ENCODE measurements around the gene LYSMD1. TPM values are rescaled to one million over a fixed set of nuclear protein-coding genes. Genes with fewer than 3 reads are reported as not detected.
A peak's percentile ranks its signal among the peaks of the same experiment; 100 is the strongest.

The LYSMD1 gene
- total RNA-seq, 1 donor from 2014 or later, result 9.9 TPM

DNA sequence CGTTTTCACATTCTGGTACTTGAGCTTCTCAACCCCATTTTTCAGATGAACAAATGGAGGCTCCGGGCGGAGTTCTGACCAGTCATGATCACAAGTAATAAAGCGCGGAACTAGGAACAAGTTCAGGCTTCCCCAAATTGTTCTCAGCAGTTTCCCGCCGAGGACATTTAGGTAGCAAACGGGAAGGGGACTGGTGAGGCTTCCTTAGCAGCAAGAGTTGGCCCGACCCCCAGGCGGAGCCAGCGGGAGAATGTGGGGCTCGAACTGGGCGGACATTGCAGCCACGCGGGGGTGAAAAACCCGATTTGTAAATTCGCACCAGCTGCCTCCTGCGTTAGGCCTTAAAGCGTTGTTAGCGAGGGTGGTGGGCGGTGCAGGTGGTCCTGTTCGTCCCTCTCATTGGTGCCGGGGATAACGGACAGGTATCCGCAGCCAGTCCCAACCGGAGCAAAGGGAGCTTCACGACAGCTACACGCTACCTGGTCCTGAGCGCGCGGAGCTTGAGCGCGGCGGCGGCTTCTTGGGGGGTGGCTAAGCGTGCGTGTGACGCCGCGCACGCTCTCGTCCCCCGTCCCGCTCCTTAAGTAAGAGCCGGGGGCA lies 34.6 kb downstream of the LYSMD1 start:
- no peak for FAIRE-seq
- no peaks in the 10 kb centered on the region for H3K79me2 ChIP-seq (ENCODE audit: insufficient read depth, low read length)

GRCh38 chr1:151128800-151129199 lies 36.9 kb downstream of the LYSMD1 start:
- Mint-ChIP-seq H3K4me3 (ENCODE audit: unreplicated experiment) (no peak overlapping the region), H3K36me3 (ENCODE audit: low read depth, unreplicated experiment) (peaks cover 1% of the 10 kb centered on the region), H3K27ac (ENCODE audit: unreplicated experiment) (no peak overlapping the region), H3K4me1 (ENCODE audit: low read depth, unreplicated experiment) (peaks cover 4% of the 10 kb centered on the region), H3K9me3 (ENCODE audit: unreplicated experiment) (no peaks in the 10 kb centered on the region), H3K27me3 (ENCODE audit: low read depth, unreplicated experiment) (peaks cover 22% of the 10 kb centered on the region)
- Histone ChIP-seq H3K9ac (ENCODE audit: low read length) (no peak overlapping the region), H3K27me3 (ENCODE audit: insufficient read depth, low read length) (peaks cover 2% of the 10 kb centered on the region), H3K9me3 (ENCODE audit: insufficient read depth, low read depth, low read length) (no peaks in the 10 kb centered on the region), H3K4me1 (ENCODE audit: insufficient read depth, low read length) (peaks cover 9% of the 10 kb centered on the region), H3K79me2 (ENCODE audit: insufficient read depth, low read length) (no peaks in the 10 kb centered on the region), H3K4me3 (ENCODE audit: insufficient read depth, low read depth, low read length) (no peak overlapping the region), H3K36me3 (ENCODE audit: insufficient read depth, low read length) (no peaks in the 10 kb centered on the region), H3K27ac (ENCODE audit: low read depth, low read length) (no peak overlapping the region), H4K20me1 (ENCODE audit: insufficient read depth, low read length) (no peaks in the 10 kb centered on the region), H3K4me2 (ENCODE audit: low read length) (no peak overlapping the region), H2AFZ (ENCODE audit: low read depth, low read length) (no peak overlapping the region)
- TF ChIP-seq, protein P1, sequence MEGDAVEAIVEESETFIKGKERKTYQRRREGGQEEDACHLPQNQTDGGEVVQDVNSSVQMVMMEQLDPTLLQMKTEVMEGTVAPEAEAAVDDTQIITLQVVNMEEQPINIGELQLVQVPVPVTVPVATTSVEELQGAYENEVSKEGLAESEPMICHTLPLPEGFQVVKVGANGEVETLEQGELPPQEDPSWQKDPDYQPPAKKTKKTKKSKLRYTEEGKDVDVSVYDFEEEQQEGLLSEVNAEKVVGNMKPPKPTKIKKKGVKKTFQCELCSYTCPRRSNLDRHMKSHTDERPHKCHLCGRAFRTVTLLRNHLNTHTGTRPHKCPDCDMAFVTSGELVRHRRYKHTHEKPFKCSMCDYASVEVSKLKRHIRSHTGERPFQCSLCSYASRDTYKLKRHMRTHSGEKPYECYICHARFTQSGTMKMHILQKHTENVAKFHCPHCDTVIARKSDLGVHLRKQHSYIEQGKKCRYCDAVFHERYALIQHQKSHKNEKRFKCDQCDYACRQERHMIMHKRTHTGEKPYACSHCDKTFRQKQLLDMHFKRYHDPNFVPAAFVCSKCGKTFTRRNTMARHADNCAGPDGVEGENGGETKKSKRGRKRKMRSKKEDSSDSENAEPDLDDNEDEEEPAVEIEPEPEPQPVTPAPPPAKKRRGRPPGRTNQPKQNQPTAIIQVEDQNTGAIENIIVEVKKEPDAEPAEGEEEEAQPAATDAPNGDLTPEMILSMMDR (IDR thresholded peaks at IDR 0.05; ENCODE audit: insufficient read depth, low read depth, low read length), result no peak
- TF ChIP-seq EZH2 (IDR thresholded peaks at IDR 0.05; ENCODE audit: insufficient read depth, low read length), result no peak
- no peak for DNase-seq (ENCODE audit: low read depth)
- FAIRE-seq, result no peak

More for the DNA sequence above, 34.6 kb downstream of the LYSMD1 start:
- H3K36me3 ChIP-seq (ENCODE audit: insufficient read depth, low read length), result no peaks in the 10 kb centered on the region
- H3K9me3 Mint-ChIP-seq (ENCODE audit: unreplicated experiment), result peaks cover 2% of the 10 kb centered on the region
- H3K4me1 ChIP-seq (ENCODE audit: insufficient read depth, low read length), result peaks cover 9% of the 10 kb centered on the region
- peak overlapping the region; percentile 52 for H3K9ac ChIP-seq (ENCODE audit: low read length)
- H3K36me3 Mint-ChIP-seq (ENCODE audit: low read depth, unreplicated experiment), result peaks cover 20% of the 10 kb centered on the region
- peak overlapping the region; percentile 83 for H3K4me2 ChIP-seq (ENCODE audit: low read length)
- peak overlapping the region; percentile 54 for H3K4me3 ChIP-seq (ENCODE audit: insufficient read depth, low read depth, low read length)
- H3K27me3 ChIP-seq (ENCODE audit: insufficient read depth, low read length), result peaks cover 2% of the 10 kb centered on the region
- no peak for TF ChIP-seq EZH2 (IDR thresholded peaks at IDR 0.05; ENCODE audit: insufficient read depth, low read length)
- TF ChIP-seq, protein P1 (IDR thresholded peaks at IDR 0.05; ENCODE audit: insufficient read depth, low read depth, low read length), result no peak
- H3K4me3 Mint-ChIP-seq (ENCODE audit: unreplicated experiment), result peak overlapping the region; percentile 69
- DNase-seq (ENCODE audit: low read depth), result peak; percentile 86
- no peaks in the 10 kb centered on the region for H3K9me3 ChIP-seq (ENCODE audit: insufficient read depth, low read depth, low read length)
- no peak overlapping the region for H3K27ac ChIP-seq (ENCODE audit: low read depth, low read length)
- peaks cover 37% of the 10 kb centered on the region for H3K27me3 Mint-ChIP-seq (ENCODE audit: low read depth, unreplicated experiment)
- H3K27ac Mint-ChIP-seq (ENCODE audit: unreplicated experiment), result no peak overlapping the region
- H2AFZ ChIP-seq (ENCODE audit: low read depth, low read length), result peak overlapping the region; percentile 79
- no peaks in the 10 kb centered on the region for H3K4me1 Mint-ChIP-seq (ENCODE audit: low read depth, unreplicated experiment)
- no peaks in the 10 kb centered on the region for H4K20me1 ChIP-seq (ENCODE audit: insufficient read depth, low read length)

- no peak overlapping the region for H3K9ac ChIP-seq (ENCODE audit: low read length)
- no peaks in the 10 kb centered on the region for H3K79me2 ChIP-seq (ENCODE audit: insufficient read depth, low read length)
- FAIRE-seq (no peak), DNase-seq (ENCODE audit: low read depth) (no peak)
- Mint-ChIP-seq H3K27ac (ENCODE audit: unreplicated experiment) (no peak overlapping the region), H3K4me3 (ENCODE audit: unreplicated experiment) (no peak overlapping the region), H3K36me3 (ENCODE audit: low read depth, unreplicated experiment) (peaks cover 1% of the 10 kb centered on the region), H3K9me3 (ENCODE audit: unreplicated experiment) (no peaks in the 10 kb centered on the region), H3K4me1 (ENCODE audit: low read depth, unreplicated experiment) (peaks cover 4% of the 10 kb centered on the region), H3K27me3 (ENCODE audit: low read depth, unreplicated experiment) (no peaks in the 10 kb centered on the region)
- no peaks in the 10 kb centered on the region for H3K9me3 ChIP-seq (ENCODE audit: insufficient read depth, low read depth, low read length)
- H3K27me3 ChIP-seq (ENCODE audit: insufficient read depth, low read length), result no peaks in the 10 kb centered on the region
- no peaks in the 10 kb centered on the region for H3K4me1 ChIP-seq (ENCODE audit: insufficient read depth, low read length)
- TF ChIP-seq, protein P1 (IDR thresholded peaks at IDR 0.05; ENCODE audit: insufficient read depth, low read depth, low read length), result no peak
- TF ChIP-seq EZH2 (IDR thresholded peaks at IDR 0.05; ENCODE audit: insufficient read depth, low read length), result no peak
- H3K27ac ChIP-seq (ENCODE audit: low read depth, low read length), result no peak overlapping the region
- H3K36me3 ChIP-seq (ENCODE audit: insufficient read depth, low read length), result no peaks in the 10 kb centered on the region
- H2AFZ ChIP-seq (ENCODE audit: low read depth, low read length), result no peak overlapping the region
- no peak overlapping the region for H3K4me3 ChIP-seq (ENCODE audit: insufficient read depth, low read depth, low read length)
- no peaks in the 10 kb centered on the region for H4K20me1 ChIP-seq (ENCODE audit: insufficient read depth, low read length)
- no peak overlapping the region for H3K4me2 ChIP-seq (ENCODE audit: low read length)
Observed at GRCh38 chr1:151124763-151125403, 40.8 kb downstream of the LYSMD1 start.
